GM21723 (cell line): ENCODE results near the gene ODAPH.
"Not testable (repeated sequence)": the region's sequence is repeated elsewhere in the genome, so short reads cannot be mapped to it uniquely, and the experiment has no call there.

Experiments used
- ATAC-seq: cut with Tn5 transposase; IDR thresholded peaks from one replicate; pipeline ENCODE4 v1.9.1; 2021; ENCODE audit warnings: mild to moderate bottlenecking, moderate library complexity; ENCODE audit not compliant: unreplicated experiment

Gene ODAPH

GRCh38 chr4:75544220-75544619 is 11.6 kb upstream of the ODAPH start:
- not testable (repeated sequence) for ATAC-seq

DNA sequence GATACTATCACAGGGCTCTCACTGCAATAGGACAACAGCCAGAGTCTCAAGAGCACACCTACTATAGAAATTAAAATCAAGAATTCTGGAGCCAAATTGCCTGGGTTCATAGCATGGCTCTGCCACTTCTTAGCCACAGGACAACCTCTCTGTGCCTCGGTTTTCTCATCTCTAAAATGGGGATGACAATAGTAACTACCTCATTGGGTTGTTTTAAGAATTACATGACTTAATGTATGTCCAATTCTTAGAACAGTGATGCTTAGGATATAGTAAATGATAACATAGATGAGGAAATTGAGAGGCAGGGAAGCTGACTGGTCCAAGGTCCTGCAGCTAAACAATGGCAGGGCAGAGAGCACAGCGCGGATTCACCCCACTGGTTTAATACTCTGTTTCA is 11.0 kb upstream of the ODAPH start:
- ATAC-seq = no peak

DNA sequence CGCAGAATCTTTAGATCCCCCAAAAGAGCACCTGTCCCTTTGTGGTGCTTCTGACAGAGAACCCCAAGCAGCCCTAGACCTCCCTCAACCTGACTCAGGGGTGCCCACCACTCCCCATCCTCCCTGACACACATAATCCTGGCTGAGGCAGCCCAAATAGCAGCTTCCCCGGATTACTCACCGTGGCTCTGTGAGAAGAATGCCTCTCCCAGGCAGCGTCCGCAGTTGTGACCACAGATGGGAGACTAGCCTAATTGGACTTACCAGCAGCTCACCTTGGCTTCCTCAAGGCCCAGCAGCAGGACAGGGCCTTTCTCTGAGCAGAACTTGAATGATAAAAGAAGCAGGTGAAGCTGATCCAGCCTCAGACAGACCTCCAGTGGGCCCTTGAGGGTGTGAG is 10.3 kb upstream of the ODAPH start:
- no peak for ATAC-seq

DNA sequence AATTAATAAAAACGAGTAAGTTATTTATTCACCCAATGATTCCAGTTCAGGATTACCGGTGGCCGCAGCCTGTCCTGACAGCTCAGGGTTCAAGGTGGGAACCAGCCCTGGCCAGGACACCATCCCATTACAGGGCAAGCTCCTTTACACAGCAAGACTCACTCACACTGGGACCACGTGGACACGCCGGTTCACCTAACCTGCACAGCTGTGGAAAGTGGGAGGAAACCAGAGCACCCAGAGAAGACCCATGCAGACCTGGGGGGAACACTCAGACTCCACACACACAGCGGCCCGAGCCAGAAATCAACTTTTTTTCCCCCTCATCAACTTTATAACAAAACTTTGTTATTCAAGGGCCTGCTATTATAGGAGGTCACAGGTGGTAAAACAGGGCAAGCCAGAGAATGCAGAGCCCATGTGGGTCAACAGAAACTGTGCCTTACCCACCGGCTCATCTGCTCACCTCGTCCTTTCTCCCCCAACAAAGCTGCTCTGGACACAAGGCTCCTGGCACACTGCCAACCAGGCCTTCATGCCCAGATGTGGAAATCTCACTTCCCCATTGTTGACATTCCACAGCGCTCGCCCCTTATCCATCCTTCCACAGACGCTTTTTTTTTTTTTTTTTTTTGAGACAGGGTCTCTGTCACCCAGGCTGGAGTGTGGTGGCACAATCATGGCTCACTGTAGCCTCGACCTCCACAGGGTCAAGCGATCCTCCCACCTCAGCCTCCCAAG is 8.0 kb upstream of the ODAPH start:
- no peak for ATAC-seq

GRCh38 chr4:75549019-75549418 is 6.8 kb upstream of the ODAPH start:
- ATAC-seq = no peak

GRCh38 chr4:75552452-75552851 is 3.4 kb upstream of the ODAPH start:
- ATAC-seq = no peak

DNA sequence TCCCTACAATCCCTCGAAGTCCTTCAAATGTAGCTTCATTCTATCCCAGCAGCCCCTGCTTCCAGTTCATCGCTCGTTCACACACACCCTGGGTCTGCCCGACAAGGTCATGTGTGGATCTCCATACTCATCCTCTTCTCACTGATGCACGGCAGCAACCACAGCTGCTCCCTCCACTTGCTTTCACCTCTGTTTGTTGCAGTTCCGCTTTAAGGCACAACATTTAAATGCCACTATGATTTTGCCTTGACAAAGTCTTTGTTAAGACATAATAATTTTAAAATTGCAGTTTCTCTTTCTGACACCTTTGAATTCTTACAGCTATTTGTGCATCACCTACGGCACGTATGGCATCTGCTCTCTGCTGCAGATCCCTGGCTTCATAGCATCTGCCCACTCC is 1.8 kb downstream of the ODAPH start:
- ATAC-seq = no peak

DNA sequence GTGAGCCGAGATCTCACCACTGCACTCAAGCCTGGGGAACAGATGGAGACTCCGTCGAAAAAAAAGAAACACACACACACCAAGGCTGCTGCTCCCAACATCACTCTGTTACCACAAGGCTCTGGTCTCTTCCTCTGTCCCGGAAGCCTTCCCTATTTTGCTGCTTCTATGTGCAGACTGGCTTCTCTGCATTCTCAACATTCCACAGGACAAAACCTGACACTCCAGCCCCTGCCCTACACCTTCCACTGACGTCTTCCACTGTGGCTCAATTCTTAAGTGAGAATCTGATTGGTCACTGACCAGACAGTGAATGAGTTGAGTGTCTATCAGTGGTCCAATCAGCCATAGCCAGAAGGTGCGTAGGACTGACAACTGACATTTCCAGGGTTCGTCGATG is 5.9 kb downstream of the ODAPH start:
- no peak for ATAC-seq

- no peak for ATAC-seq
Observed at GRCh38 chr4:75564023-75564422, 8.2 kb downstream of the ODAPH start.

DNA sequence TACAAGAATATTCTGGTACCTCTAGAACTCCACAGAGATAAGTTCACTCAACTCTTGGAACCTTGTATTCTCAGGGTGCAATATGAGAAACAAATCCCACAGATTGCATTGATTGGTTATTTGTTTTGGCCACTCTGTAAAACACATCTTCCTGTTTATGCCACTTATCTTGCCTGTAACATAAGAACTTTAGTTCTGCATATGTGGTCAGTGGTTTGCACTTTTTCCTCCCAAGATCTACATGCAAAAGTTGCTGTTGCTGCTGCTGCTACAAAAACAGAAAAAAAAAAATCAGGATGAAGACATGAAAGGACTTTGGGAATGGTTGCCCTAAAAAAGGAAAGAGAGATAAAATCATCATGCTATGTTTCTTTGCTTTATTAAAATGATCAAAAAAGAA is 9.6 kb downstream of the ODAPH start:
- ATAC-seq = no peak

DNA sequence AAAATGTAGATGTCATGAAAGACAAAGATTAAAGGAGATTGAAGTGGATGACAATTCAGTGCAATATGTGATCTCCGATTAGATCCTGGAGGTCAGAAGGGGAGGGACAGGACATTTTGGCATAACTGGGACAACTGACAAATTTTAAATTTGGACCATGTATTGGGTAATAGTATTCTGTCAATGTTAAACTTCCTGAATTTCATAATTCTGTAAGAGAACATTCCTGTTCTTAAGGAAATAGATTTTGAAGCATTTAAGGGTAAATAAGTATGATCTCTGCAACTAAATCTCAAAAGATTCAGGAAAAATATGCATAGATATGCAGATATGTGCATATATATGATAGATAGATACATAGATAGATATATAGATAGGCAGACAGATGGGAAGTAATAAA is 11.0 kb downstream of the ODAPH start:
- no peak for ATAC-seq

- ATAC-seq = no peak
Observed at GRCh38 chr4:75567725-75568124, 11.9 kb downstream of the ODAPH start.

GRCh38 chr4:75584067-75584466 is 28.2 kb downstream of the ODAPH start:
- ATAC-seq = no peak

DNA sequence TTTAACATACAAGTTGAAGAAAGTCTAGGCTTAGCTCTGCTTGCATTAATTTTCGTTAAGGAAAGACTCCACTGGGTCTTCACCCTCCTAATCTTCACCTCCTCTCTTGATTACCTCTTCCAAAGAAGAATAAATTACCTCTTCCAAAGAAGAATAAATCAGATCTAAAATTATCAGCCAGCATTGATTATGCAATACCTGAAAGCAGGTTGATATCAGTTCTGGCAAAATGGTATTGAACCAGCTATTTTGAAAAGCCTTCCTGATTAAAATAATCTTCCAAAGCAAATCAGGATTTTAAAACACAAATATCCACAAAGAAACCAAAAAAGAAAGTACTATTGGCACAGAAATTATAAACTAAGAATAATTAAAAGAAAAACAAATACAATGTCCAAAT is 37.5 kb downstream of the ODAPH start:
- no peak for ATAC-seq

DNA sequence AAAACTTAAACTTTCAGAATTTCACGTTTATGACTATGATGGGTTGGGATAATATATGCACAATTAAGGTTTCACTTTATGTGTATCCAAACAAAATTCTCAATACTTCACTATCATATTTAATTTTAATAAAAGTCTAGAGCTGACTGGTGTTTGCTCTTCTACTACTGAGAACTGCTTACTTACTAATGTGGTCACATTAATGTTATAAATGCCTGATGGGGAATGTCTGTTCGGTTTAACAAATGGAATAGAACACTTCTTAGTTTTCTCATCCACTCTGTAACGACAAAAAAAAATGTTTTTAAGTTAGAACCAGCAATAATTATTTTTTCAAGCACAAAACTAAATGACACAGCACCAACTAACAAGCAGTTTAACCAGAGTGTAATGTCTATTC is 40.2 kb downstream of the ODAPH start:
- ATAC-seq = no peak

DNA sequence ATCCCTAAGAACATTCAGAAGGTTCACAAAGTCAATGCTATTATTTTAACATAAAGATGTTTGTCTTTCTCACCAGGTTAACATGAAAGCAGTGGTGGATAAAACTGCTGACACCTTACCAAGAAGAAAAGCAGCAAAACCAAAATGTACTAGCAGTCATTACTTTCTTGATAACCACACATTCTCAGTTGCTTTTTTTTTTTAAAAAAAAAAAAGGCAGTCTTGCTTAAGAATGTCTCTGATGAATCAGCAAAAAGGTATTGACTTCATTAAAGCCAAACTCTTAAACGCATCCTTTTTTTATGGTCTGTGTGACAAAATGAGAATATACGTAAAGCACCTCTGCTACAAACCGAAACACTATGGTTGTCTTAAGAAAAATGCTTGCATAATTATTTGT is 42.5 kb downstream of the ODAPH start:
- no peak for ATAC-seq

GRCh38 chr4:75599647-75600046 is 43.8 kb downstream of the ODAPH start:
- ATAC-seq = no peak

- no peak for ATAC-seq
Observed at GRCh38 chr4:75605928-75606327, 50.1 kb downstream of the ODAPH start.

DNA sequence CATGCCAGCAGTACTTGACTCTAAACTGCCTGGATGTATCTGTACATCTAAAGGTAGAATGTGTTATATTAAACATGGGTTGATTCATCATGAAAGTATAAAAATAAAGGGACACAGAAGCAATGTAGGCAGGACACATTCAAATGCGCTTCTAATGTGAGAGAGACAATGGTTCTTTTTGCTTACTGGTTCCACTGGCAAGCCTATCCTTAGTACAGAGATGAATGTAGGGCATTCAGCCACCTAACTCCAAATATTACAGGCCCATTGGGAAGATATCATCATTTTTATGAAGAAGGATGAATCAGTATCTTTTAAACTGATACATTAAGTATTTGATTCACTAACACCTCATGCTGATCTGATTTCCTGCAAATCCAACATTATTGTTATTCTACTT is 56.4 kb downstream of the ODAPH start:
- no peak for ATAC-seq
